SU-DHL-6 (cell line): ENCODE data around the gene LRTM1.

Source experiments
- H2AFZ ChIP-seq: fragments of 200-600 bp; sonication (generic); 2 replicates; pipeline ENCODE4 v1.6.1; 2014; ENCODE audit warnings: low read depth, mild to moderate bottlenecking, moderate library complexity, mixed read lengths, antibody characterized with exemption, low read length; ENCODE audit not compliant: severe bottlenecking
- H3F3A ChIP-seq: fragments of 200-600 bp; shearing (Covaris generic); 2 replicates; pipeline ENCODE4 v1.6.0; 2016; ENCODE audit warnings: antibody characterized with exemption, mild to moderate bottlenecking; ENCODE audit not compliant: insufficient read depth
- H3K27ac ChIP-seq: fragments of 200-600 bp; sonication (generic); 2 replicates; pipeline ENCODE4 v1.5.1; 2016; ENCODE audit warnings: low read depth, mild to moderate bottlenecking, low read length, moderate library complexity, mixed read lengths
- H3K27me3 ChIP-seq: fragments of 200-600 bp; sonication (generic), shearing (Covaris generic); 2 replicates; pipeline ENCODE4 v1.6.0; 2014; ENCODE audit warnings: mild to moderate bottlenecking, low read length
- H3K36me3 ChIP-seq: fragments of 200-600 bp; sonication (generic); 2 replicates; pipeline ENCODE4 v1.6.1; 2014; ENCODE audit warnings: mild to moderate bottlenecking, low read length, mixed read lengths
- H3K4me2 ChIP-seq: fragments of 300-600, 200-600 bp; shearing (Covaris generic), sonication (generic); 2 replicates; pipeline ENCODE4 v1.6.0; 2014; ENCODE audit warnings: low read length, low read depth, mild to moderate bottlenecking; ENCODE audit not compliant: poor library complexity, severe bottlenecking
- H3K4me3 ChIP-seq: fragments of 200-600 bp; sonication (generic); 2 replicates; pipeline ENCODE4 v1.5.1; 2014; ENCODE audit warnings: antibody characterized with exemption, low read length, mild to moderate bottlenecking, mixed read lengths; ENCODE audit not compliant: insufficient read depth, poor library complexity, severe bottlenecking
- H3K79me2 ChIP-seq: fragments of 200-600 bp; sonication (generic); 2 replicates; pipeline ENCODE4 v1.6.1; 2014; ENCODE audit warnings: mild to moderate bottlenecking, low read length, moderate library complexity; ENCODE audit not compliant: insufficient read depth
- H3K9ac ChIP-seq: fragments of 200-600 bp; sonication (generic); 2 replicates; pipeline ENCODE4 v1.7.0; 2014; ENCODE audit warnings: mild to moderate bottlenecking, low read length
- H3K9me2 ChIP-seq: fragments of 200-600 bp; sonication (generic); replicated peaks from 2 replicates; pipeline ENCODE4 v1.6.1; 2014; ENCODE audit warnings: low read length; ENCODE audit not compliant: insufficient read depth
- H3K9me3 ChIP-seq: fragments of 200-600 bp; sonication (generic); 2 replicates; pipeline ENCODE4 v1.6.1; 2014; ENCODE audit warnings: low read length, mixed read lengths; ENCODE audit not compliant: insufficient read depth
- H4K20me1 ChIP-seq: fragments of 200-600 bp; sonication (generic); 2 replicates; pipeline ENCODE4 v1.6.1; 2014; ENCODE audit warnings: low read depth, mild to moderate bottlenecking, antibody characterized with exemption, low read length, moderate library complexity, mixed read lengths
- EZH2phosphoT487 ChIP-seq: fragments of 200-600 bp; sonication (generic), shearing (Covaris generic); conservative IDR thresholded peaks from 2 replicates; pipeline ENCODE4 v1.6.1; 2018; ENCODE audit warnings: mild to moderate bottlenecking, antibody characterized with exemption, low read length, moderate library complexity, mixed read lengths
- TF ChIP-seq, protein P1 (sequence below): fragments of 200-600 bp; sonication (generic); IDR thresholded peaks from one replicate; pipeline ENCODE4 v1.5.1; 2017; ENCODE audit warnings: antibody characterized with exemption, mild to moderate bottlenecking, low read length, moderate library complexity; ENCODE audit not compliant: insufficient read depth, poor library complexity, severe bottlenecking

The LRTM1 gene

DNA sequence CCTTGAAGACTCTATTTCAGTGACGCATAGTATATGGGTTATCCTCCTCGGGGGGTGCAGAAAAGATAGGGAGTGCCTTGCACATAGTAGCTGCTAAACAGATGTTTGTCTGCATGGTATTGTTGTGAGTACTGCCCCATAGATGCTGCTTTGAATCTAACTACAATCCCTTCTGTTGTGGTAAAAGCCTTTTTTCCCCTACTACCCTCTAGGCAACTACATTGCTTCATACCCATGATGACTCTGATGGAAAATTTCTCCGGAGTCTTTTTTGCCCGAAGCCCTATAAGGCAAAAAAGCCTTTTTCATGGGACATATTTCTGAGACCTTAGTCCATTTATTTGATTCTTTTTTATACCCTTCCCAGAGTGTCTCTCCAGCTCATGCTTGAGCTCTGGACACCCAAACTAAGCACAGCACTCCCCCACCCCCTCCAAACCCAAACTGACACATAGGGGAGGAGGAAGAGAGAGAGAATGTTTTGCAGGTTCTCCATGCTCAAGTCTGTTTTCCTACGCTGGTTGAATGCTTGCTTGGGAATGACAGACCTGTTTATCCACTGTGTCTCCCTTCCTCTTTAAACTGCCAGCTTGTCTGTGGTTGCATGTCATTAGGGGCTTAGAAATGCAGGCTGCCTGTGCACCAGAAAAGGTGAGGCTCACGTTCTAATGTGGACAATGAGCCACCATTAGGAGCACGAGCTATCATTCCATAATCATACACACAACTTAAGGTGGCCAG lies 52.9 kb downstream of the LRTM1 start:
- H3F3A ChIP-seq, result no peaks in the 10 kb centered on the region
- no peak overlapping the region for H3K4me2 ChIP-seq
- no peak overlapping the region for H2AFZ ChIP-seq
- H3K79me2 ChIP-seq, result no peaks in the 10 kb centered on the region
- H3K36me3 ChIP-seq, result no peaks in the 10 kb centered on the region
- no peak overlapping the region for H3K9ac ChIP-seq
- H3K27ac ChIP-seq, result no peak overlapping the region
- H3K4me3 ChIP-seq, result no peak overlapping the region
- H4K20me1 ChIP-seq, result no peaks in the 10 kb centered on the region
- no peak for TF ChIP-seq EZH2phosphoT487
- TF ChIP-seq, protein P1, sequence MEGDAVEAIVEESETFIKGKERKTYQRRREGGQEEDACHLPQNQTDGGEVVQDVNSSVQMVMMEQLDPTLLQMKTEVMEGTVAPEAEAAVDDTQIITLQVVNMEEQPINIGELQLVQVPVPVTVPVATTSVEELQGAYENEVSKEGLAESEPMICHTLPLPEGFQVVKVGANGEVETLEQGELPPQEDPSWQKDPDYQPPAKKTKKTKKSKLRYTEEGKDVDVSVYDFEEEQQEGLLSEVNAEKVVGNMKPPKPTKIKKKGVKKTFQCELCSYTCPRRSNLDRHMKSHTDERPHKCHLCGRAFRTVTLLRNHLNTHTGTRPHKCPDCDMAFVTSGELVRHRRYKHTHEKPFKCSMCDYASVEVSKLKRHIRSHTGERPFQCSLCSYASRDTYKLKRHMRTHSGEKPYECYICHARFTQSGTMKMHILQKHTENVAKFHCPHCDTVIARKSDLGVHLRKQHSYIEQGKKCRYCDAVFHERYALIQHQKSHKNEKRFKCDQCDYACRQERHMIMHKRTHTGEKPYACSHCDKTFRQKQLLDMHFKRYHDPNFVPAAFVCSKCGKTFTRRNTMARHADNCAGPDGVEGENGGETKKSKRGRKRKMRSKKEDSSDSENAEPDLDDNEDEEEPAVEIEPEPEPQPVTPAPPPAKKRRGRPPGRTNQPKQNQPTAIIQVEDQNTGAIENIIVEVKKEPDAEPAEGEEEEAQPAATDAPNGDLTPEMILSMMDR, result no peak
- peaks cover 3% of the 10 kb centered on the region; the same call in 1 of the 2 replicates for H3K27me3 ChIP-seq
- no peaks in the 10 kb centered on the region; the same call in 1 of the 2 replicates for H3K9me3 ChIP-seq
- H3K9me2 ChIP-seq, result no peaks in the 10 kb centered on the region

DNA sequence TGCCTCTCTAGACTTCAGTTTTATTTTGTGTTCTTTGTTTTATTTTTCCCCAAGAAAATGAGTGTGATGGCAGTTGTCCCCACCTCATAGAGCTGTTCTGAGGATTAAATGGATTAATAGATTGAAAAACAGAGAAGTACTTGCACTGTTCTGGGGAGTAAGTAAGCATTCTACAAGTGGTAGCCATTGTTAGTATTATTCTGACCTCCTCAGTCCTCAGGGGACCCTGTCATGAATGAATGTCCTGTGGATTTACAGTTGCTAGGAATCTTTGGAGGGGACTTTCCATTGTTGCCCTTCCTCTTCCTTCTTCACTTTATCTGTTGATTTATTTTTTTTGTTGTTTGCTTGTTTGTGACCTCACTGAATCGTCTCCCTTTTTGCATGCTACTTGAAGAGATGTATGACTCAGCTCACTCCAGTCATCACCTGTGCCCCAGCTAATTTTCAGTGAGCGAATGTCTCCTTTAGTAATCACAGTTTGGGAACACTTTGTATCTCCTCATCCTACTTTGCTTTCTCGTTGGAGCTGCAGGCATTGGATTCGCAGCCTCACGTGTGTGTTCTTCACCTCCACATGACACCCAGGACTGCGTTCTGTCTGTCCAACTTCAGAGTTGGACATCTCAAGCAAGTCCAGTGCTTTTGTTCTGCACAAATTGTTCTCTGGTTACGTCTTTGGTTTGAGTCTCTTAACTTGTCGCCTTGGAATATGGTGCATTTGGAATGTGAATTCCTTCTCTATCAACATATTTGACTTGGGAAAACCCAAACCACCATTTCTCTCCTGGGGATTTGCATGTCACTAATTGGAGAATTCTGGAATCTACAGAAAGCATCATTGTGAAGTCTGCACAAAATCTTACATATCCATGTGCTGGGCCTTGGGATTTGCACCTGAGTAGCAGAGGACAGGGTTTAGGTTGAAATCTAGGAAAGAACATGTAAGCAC lies 54.5 kb downstream of the LRTM1 start:
- Histone ChIP-seq H3F3A (no peaks in the 10 kb centered on the region), H3K4me2 (no peak overlapping the region), H4K20me1 (no peaks in the 10 kb centered on the region), H3K27me3 (no peaks in the 10 kb centered on the region), H3K4me3 (no peak overlapping the region), H2AFZ (no peak overlapping the region), H3K9me3 (no peaks in the 10 kb centered on the region), H3K27ac (no peak overlapping the region), H3K79me2 (no peaks in the 10 kb centered on the region), H3K9ac (no peak overlapping the region), H3K36me3 (no peaks in the 10 kb centered on the region), H3K9me2 (no peaks in the 10 kb centered on the region)
- TF ChIP-seq, protein P1, result no peak
- TF ChIP-seq EZH2phosphoT487, result no peak

DNA sequence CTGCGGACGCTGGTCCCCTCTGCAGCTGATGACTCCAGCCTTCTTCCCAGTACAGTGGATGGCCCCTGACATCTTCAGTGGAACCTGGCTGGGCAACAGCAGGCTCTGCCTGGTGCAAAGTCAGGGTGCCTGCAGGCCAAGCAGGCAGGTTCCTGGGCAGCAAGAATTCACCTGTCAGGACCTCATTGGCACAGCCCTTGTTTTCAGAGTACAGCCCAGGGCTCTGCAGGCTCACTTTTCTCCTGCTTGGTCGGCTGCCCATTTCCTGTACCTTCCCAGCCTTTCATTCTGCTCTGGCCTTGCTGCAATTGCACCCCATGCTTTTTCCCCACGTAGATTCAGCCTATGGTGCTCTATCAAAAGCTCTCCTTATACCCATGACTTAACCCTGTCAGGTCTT lies 56.0 kb downstream of the LRTM1 start:
- Histone ChIP-seq H3F3A (no peaks in the 10 kb centered on the region), H2AFZ (no peak overlapping the region), H3K9ac (no peak overlapping the region), H3K27ac (no peak overlapping the region), H3K9me3 (no peaks in the 10 kb centered on the region), H3K4me3 (no peak overlapping the region), H3K79me2 (no peaks in the 10 kb centered on the region), H3K4me2 (no peak overlapping the region), H3K36me3 (no peaks in the 10 kb centered on the region), H3K27me3 (no peaks in the 10 kb centered on the region), H4K20me1 (no peaks in the 10 kb centered on the region), H3K9me2 (no peaks in the 10 kb centered on the region)
- TF ChIP-seq EZH2phosphoT487, result no peak
- TF ChIP-seq, protein P1, result no peak
